ENCODE measurements around the gene BMP2K.

GRCh38 chr4:78775303-78776078 lies 659 bp upstream of the BMP2K start:
- peak; percentile 91 for TF ChIP-seq TAF1 (IDR thresholded peaks at IDR 0.05; ENCODE audit: low read depth, low read length)
- no peak for TF ChIP-seq CTCF (IDR thresholded peaks at IDR 0.05; ENCODE audit: control extremely low read depth in 1 of 3, insufficient read depth in 1 of 3, low read depth in 1 of 3, low read length in 3 of 3)
- no peak for TF ChIP-seq RFX5 (IDR thresholded peaks at IDR 0.05; ENCODE audit: borderline replicate concordance, low read depth, low read length)
